Measurements from ENCODE around the gene ZNF423.

DNA sequence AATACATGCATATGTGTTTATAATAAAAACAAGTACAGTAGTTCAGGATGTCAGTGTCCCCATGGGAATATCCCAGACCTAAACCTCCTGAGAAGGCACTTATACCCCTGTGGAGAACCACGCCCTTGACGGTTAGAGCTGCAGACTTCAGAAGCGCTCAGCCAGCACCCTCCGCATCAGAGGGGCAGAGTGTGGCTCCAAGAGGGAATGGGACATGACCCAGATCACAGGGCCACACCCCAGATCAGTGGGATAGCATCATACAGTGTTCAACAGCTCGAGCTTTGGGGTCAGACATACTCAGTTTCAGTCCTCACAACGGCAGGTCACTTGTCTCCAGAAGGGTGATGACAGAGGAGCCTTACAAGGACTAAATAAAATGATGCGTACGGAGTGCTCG is 45.8 kb upstream of the ZNF423 start:
- TF ChIP-seq MXI1 (conservative IDR thresholded peaks at IDR 0.05; ENCODE audit: poor library complexity, severe bottlenecking) (no peak), RAD21 (conservative IDR thresholded peaks at IDR 0.05) (no peak), EP300 (conservative IDR thresholded peaks at IDR 0.05; ENCODE audit: poor library complexity, severe bottlenecking) (no peak)
- TF ChIP-seq, protein P1, sequence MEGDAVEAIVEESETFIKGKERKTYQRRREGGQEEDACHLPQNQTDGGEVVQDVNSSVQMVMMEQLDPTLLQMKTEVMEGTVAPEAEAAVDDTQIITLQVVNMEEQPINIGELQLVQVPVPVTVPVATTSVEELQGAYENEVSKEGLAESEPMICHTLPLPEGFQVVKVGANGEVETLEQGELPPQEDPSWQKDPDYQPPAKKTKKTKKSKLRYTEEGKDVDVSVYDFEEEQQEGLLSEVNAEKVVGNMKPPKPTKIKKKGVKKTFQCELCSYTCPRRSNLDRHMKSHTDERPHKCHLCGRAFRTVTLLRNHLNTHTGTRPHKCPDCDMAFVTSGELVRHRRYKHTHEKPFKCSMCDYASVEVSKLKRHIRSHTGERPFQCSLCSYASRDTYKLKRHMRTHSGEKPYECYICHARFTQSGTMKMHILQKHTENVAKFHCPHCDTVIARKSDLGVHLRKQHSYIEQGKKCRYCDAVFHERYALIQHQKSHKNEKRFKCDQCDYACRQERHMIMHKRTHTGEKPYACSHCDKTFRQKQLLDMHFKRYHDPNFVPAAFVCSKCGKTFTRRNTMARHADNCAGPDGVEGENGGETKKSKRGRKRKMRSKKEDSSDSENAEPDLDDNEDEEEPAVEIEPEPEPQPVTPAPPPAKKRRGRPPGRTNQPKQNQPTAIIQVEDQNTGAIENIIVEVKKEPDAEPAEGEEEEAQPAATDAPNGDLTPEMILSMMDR (IDR thresholded peaks at IDR 0.05; ENCODE audit: poor library complexity, severe bottlenecking), result no peak
